ENCODE data around the gene SCP2.

DNA sequence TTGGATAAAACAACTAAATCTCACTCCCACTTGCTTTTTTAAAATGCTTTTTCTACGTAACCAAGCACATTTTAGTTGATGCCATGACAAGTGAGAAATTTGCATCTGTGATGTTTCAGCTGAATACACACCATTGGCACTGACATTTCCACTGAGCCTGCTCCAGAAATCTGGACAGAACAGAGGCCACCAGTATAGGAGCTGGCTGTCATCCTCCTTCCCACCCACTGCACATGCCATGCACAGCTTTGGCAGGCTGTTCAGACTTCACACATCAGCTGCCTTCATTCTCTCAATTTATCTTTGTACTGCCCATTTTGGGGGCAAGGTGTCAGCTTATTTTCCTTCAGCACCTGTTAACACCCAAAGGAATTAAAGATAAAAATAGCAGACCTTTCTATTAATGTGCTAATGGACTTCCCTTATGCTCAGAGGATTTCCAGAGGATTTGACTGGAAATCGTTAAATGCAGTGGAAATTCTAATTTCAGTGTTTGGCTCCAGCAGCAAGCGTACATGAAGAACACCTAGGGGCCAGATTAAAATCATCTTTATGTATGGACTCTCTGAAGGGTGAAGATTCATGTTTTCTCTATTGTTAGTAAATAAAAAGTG lies 122.0 kb downstream of the SCP2 start:
- TF ChIP-seq TCF12 (IDR thresholded peaks at IDR 0.05; ENCODE audit: low read depth) (no peak), CREB1 (IDR thresholded peaks at IDR 0.05; ENCODE audit: low read depth) (no peak)

All from Ishikawa (cell line).